Astrocyte (in vitro differentiated cells and primary cell): ENCODE measurements around the gene TENT4B. TPM values are rescaled to one million over a fixed set of nuclear protein-coding genes. Genes with fewer than 3 reads are reported as not detected.

Experiments used
- DNase-seq: peaks from one replicate; pipeline ENCODE4 v3.0.0-alpha.2; 2010; ENCODE audit warnings: low read depth
- FAIRE-seq: peaks from 2 replicates; lab custom pipeline; 2011; peaks lifted over from hg19 to GRCh38; lab: Jason Lieb, UNC
- H2AFZ ChIP-seq: 2 replicates; pipeline ENCODE4 v1.6.0; 2012; ENCODE audit warnings: low read depth, low read length, inconsistent platforms
- H3K27ac ChIP-seq: 2 replicates; pipeline ENCODE4 v1.5.1; 2011; ENCODE audit warnings: low read depth, low read length, inconsistent platforms
- H3K27me3 ChIP-seq: 2 replicates; pipeline ENCODE4 v1.6.0; 2011; ENCODE audit warnings: low read length, inconsistent platforms; ENCODE audit not compliant: insufficient read depth
- H3K36me3 ChIP-seq: 2 replicates; pipeline ENCODE4 v1.5.1; 2011; ENCODE audit warnings: low read length, inconsistent platforms; ENCODE audit not compliant: insufficient read depth
- H3K4me1 ChIP-seq: 2 replicates; pipeline ENCODE4 v1.5.1; 2011; ENCODE audit warnings: low read length, inconsistent platforms; ENCODE audit not compliant: insufficient read depth
- H3K4me2 ChIP-seq: 2 replicates; pipeline ENCODE4 v1.6.0; 2012; ENCODE audit warnings: low read length, inconsistent platforms
- H3K4me3 ChIP-seq: 2 replicates; pipeline ENCODE4 v1.5.1; 2011; ENCODE audit warnings: low read depth, mild to moderate bottlenecking, low read length, inconsistent platforms; ENCODE audit not compliant: insufficient read depth
- H3K79me2 ChIP-seq: 2 replicates; pipeline ENCODE4 v1.6.0; 2012; ENCODE audit warnings: mild to moderate bottlenecking, low read length, inconsistent platforms; ENCODE audit not compliant: insufficient read depth
- H3K9ac ChIP-seq: 2 replicates; pipeline ENCODE4 v1.6.0; 2012; ENCODE audit warnings: mild to moderate bottlenecking, low read length, inconsistent platforms
- H3K9me3 ChIP-seq: 2 replicates; pipeline ENCODE4 v1.5.1; 2012; ENCODE audit warnings: low read depth, mild to moderate bottlenecking, low read length, inconsistent platforms; ENCODE audit not compliant: insufficient read depth
- H4K20me1 ChIP-seq: 2 replicates; pipeline ENCODE4 v1.6.0; 2012; ENCODE audit warnings: low read length, inconsistent platforms; ENCODE audit not compliant: insufficient read depth
- H3K27ac Mint-ChIP-seq: one replicate; pipeline ENCODE4 v1.8.0; 2021; ENCODE audit warnings: mild to moderate bottlenecking, mixed read lengths; ENCODE audit not compliant: unreplicated experiment
- H3K27me3 Mint-ChIP-seq: one replicate; pipeline ENCODE4 v1.8.0; 2021; ENCODE audit warnings: low read depth, mixed read lengths; ENCODE audit not compliant: unreplicated experiment
- H3K36me3 Mint-ChIP-seq: one replicate; pipeline ENCODE4 v1.8.0; 2021; ENCODE audit warnings: low read depth, mixed read lengths; ENCODE audit not compliant: unreplicated experiment
- H3K4me1 Mint-ChIP-seq: one replicate; pipeline ENCODE4 v1.8.0; 2021; ENCODE audit warnings: low read depth, mixed read lengths; ENCODE audit not compliant: unreplicated experiment
- H3K4me3 Mint-ChIP-seq: one replicate; pipeline ENCODE4 v1.8.0; 2021; ENCODE audit warnings: mild to moderate bottlenecking, moderate library complexity, mixed read lengths; ENCODE audit not compliant: unreplicated experiment
- H3K9me3 Mint-ChIP-seq: one replicate; pipeline ENCODE4 v1.8.0; 2021; ENCODE audit warnings: mild to moderate bottlenecking, mixed read lengths; ENCODE audit not compliant: unreplicated experiment
- EZH2 ChIP-seq: IDR thresholded peaks from 2 replicates; pipeline ENCODE4 v1.6.1; 2012; ENCODE audit warnings: mild to moderate bottlenecking, low read length, inconsistent platforms; ENCODE audit not compliant: insufficient read depth
- total RNA-seq: library from RNA; stranded (reverse); gene quantifications from 2 replicates; pipeline ENCODE4 v1.2.1, GENCODE V29; 2021
- TF ChIP-seq, protein P1 (sequence below): IDR thresholded peaks from 2 replicates; pipeline ENCODE4 v1.5.1; 2011; ENCODE audit warnings: low read depth, mild to moderate bottlenecking, inconsistent platforms, low read length, moderate library complexity; ENCODE audit not compliant: insufficient read depth

The TENT4B gene
- total RNA-seq, 1 donor from 2014 or later, result 17.0 TPM

DNA sequence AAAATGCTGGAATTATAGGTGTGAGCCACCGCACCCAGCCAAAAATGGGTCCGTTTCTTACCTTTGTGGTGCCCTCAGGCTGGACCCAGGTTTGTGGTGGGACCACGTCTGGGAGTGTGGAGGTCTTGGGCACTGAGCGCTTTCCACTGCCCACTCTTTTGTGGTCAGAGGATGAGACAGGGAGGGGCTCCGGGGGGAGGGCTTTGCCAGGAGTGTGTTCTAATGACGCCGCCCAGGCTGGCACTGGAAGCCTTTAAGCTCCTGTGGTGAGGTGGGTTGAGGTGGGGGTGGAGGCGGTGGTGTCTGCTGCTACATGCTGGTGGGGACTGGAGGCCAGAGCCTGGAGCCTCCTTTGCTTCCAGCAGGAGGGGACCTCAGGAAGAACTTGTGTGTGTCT, 100.4 kb downstream of the TENT4B start:
- H3K9me3 ChIP-seq, result no peaks in the 10 kb centered on the region
- no peak overlapping the region for H3K4me2 ChIP-seq
- no peak overlapping the region for H3K9ac ChIP-seq
- H3K4me3 ChIP-seq, result no peak overlapping the region
- no peaks in the 10 kb centered on the region for H3K36me3 ChIP-seq
- DNase-seq (no peak), FAIRE-seq (no peak)
- H3K4me3 Mint-ChIP-seq, result no peak overlapping the region
- no peaks in the 10 kb centered on the region for H3K27me3 Mint-ChIP-seq
- H2AFZ ChIP-seq, result no peak overlapping the region
- H3K4me1 ChIP-seq, result peaks cover 14% of the 10 kb centered on the region
- H3K36me3 Mint-ChIP-seq, result peaks cover 2% of the 10 kb centered on the region
- peaks cover 10% of the 10 kb centered on the region for H3K27me3 ChIP-seq
- no peak overlapping the region for H3K27ac Mint-ChIP-seq
- H3K4me1 Mint-ChIP-seq, result peaks cover 17% of the 10 kb centered on the region
- H3K9me3 Mint-ChIP-seq, result peaks cover 2% of the 10 kb centered on the region
- H3K27ac ChIP-seq, result no peak overlapping the region
- TF ChIP-seq, protein P1, sequence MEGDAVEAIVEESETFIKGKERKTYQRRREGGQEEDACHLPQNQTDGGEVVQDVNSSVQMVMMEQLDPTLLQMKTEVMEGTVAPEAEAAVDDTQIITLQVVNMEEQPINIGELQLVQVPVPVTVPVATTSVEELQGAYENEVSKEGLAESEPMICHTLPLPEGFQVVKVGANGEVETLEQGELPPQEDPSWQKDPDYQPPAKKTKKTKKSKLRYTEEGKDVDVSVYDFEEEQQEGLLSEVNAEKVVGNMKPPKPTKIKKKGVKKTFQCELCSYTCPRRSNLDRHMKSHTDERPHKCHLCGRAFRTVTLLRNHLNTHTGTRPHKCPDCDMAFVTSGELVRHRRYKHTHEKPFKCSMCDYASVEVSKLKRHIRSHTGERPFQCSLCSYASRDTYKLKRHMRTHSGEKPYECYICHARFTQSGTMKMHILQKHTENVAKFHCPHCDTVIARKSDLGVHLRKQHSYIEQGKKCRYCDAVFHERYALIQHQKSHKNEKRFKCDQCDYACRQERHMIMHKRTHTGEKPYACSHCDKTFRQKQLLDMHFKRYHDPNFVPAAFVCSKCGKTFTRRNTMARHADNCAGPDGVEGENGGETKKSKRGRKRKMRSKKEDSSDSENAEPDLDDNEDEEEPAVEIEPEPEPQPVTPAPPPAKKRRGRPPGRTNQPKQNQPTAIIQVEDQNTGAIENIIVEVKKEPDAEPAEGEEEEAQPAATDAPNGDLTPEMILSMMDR, result no peak
- no peak for TF ChIP-seq EZH2
- no peaks in the 10 kb centered on the region for H4K20me1 ChIP-seq
- H3K79me2 ChIP-seq, result no peaks in the 10 kb centered on the region

DNA sequence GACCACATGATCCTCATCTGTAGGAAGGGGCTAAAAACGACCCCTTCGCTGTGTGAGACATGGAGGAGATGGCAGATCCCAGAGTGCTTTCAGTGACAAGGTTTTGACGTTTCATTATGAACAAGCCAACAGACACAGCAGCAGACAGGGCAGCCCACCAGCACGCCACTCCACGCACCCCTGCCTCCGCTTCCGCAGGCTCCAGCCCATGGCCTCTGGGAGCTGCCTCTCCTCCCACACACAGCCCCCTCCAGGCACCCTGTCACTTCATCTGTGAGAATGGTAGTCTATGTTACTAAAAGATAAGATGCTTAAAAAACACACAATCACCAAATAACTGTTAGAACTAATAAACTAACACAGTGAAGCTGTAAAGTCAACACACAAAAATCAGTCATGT, 101.0 kb downstream of the TENT4B start:
- Histone ChIP-seq H3K27ac (no peak overlapping the region), H3K4me1 (peaks cover 14% of the 10 kb centered on the region), H3K4me2 (no peak overlapping the region), H3K27me3 (peaks cover 10% of the 10 kb centered on the region), H3K4me3 (no peak overlapping the region), H3K79me2 (no peaks in the 10 kb centered on the region), H3K36me3 (no peaks in the 10 kb centered on the region), H3K9ac (no peak overlapping the region), H3K9me3 (no peaks in the 10 kb centered on the region), H2AFZ (no peak overlapping the region), H4K20me1 (no peaks in the 10 kb centered on the region)
- H3K27me3 Mint-ChIP-seq, result no peaks in the 10 kb centered on the region
- DNase-seq (no peak), FAIRE-seq (no peak)
- peaks cover 18% of the 10 kb centered on the region for H3K4me1 Mint-ChIP-seq
- peaks cover 2% of the 10 kb centered on the region for H3K9me3 Mint-ChIP-seq
- TF ChIP-seq EZH2, result no peak
- TF ChIP-seq, protein P1, result no peak
- H3K4me3 Mint-ChIP-seq, result no peak overlapping the region
- no peak overlapping the region for H3K27ac Mint-ChIP-seq
- peaks cover 2% of the 10 kb centered on the region for H3K36me3 Mint-ChIP-seq

DNA sequence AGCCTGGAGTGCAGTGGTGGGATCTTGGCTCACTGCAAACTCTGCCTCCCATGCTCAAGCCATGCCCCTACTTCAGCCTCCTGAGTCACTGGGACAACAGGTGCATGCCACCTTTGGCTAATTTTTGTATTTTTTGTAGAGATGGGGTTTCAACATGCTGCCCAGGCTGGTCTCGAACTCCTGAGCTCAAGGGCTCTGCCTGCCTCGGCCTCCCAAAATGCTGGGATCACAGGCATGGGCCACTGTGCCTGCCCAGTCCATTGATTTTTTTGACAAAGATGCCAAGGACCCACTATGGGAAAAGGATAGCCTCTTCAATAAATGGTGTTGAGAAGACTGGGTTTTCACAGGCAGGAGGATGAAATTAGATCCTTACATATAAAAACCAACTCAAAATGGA, 102.4 kb downstream of the TENT4B start:
- Mint-ChIP-seq H3K4me3 (no peak overlapping the region), H3K9me3 (peaks cover 2% of the 10 kb centered on the region), H3K27ac (no peak overlapping the region), H3K36me3 (peaks cover 6% of the 10 kb centered on the region), H3K4me1 (peaks cover 31% of the 10 kb centered on the region), H3K27me3 (no peaks in the 10 kb centered on the region)
- FAIRE-seq (no peak), DNase-seq (no peak)
- Histone ChIP-seq H3K36me3 (no peaks in the 10 kb centered on the region), H3K9me3 (no peaks in the 10 kb centered on the region), H3K4me1 (peaks cover 23% of the 10 kb centered on the region), H4K20me1 (no peaks in the 10 kb centered on the region), H3K4me2 (no peak overlapping the region), H3K79me2 (no peaks in the 10 kb centered on the region), H3K27ac (no peak overlapping the region), H3K4me3 (no peak overlapping the region), H2AFZ (no peak overlapping the region), H3K9ac (no peak overlapping the region), H3K27me3 (peaks cover 10% of the 10 kb centered on the region)
- TF ChIP-seq, protein P1, result no peak
- TF ChIP-seq EZH2, result no peak
